ENCODE measurements around the gene FREY1.

FREY1 gene

DNA sequence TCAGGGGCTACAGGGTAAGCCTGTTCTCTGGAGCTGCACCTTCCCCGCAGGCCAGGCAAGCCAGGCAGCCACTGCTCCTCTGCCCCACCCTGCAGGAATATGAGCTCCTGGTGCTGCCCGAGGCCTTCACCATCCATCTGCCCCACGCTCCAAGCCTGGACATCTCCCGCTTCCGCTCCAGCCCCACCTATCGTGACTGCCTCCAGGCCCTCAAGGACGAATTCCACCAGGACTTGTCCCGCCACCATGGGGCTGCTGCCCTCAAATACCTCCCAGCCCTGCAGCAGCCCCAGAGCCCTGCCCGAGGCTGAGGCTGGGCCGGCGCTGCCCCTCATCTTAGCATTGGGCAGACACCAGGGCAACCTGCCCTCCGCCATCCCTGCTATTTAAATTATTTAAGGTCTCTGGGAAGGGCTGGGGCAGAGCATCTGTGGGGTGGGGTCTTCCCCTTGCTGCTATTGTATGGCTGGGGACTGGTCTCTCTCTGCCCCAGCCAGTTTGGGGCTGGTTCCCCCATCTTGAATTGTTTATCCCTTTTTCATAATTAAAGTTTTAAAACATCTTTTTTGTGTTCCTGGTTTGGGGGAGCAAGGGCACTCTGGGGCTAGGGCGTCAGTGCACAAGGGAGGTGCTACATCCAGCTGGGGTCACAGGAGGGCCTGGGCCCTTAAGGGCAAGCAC, 21.6 kb upstream of the FREY1 start:
- DNase-seq (ENCODE audit: low spot score): no peak

DNA sequence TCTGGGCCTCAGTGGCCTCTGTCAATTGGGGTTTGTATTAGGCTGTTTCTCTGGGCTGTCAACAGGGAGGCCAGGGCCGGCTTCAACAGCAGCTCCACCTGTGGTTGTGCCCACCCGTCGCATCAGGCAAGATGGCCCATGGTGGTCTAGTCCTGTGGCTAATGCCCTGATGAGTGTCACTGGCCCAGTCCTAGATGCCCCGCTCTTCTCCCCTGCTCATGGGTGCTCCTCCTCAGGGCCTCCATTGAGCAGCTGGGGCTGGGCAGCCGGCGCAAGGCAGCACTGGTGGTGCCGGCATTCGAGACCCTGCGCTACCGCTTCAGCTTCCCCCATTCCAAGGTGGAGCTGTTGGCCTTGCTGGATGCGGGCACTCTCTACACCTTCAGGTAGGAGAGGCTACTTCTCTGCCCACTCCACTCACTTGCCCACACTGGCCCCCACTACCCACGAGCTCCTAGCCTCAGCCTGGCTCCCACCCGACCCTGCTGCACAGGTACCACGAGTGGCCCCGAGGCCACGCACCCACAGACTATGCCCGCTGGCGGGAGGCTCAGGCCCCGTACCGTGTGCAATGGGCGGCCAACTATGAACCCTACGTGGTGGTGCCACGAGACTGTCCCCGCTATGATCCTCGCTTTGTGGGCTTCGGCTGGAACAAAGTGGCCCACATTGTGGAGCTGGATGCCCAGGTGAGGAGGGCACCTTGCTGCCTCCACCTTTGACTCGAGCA, 20.8 kb upstream of the FREY1 start:
- DNase-seq (ENCODE audit: low spot score): no peak

DNA sequence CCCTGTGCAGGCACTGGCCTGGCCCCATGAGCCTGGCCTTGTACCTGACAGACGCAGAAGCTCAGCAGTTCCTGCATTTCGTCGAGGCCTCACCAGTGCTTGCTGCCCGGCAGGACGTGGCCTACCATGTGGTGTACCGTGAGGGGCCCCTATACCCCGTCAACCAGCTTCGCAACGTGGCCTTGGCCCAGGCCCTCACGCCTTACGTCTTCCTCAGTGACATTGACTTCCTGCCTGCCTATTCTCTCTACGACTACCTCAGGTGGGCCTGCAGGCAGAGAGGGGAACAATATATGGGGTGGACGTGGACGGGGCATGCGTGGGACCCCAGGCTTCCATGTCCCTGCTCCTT, 20.2 kb upstream of the FREY1 start:
- DNase-seq (ENCODE audit: low spot score): no peak

DNA sequence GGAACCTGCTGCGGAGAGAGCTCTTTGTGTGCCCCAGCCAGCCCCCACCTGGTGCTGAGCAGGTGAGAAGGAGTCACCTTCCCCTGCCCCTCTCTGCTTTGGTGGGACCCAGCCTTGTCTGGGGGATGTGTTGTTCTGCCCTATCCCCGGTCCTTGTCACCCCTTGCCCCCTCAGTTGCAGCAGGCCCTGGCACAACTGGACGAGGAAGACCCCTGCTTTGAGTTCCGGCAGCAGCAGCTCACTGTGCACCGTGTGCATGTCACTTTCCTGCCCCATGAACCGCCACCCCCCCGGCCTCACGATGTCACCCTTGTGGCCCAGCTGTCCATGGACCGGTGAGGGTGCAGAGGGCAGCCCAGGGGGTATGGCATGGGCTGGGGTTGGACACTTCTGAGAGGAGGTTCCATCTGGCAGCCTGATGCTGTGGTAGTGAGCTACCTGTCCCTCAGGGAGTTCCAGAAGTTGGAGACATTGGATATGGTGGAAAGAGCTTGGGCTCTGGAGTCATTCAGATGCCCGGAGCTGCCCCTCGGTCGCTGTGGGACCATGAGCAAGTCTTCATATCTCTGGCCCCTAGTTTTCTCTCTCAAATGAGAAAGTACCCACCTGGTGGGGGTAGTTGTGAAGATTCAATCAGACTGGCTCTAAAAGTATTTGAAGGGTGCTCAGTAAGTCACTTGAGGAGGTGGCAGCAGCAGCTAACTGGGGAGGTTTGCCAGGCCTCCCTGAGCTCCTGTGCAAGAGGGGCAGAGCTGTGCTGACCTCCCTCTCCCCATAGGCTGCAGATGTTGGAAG, 19.7 kb upstream of the FREY1 start:
- no peak for DNase-seq (ENCODE audit: low spot score)

DNA sequence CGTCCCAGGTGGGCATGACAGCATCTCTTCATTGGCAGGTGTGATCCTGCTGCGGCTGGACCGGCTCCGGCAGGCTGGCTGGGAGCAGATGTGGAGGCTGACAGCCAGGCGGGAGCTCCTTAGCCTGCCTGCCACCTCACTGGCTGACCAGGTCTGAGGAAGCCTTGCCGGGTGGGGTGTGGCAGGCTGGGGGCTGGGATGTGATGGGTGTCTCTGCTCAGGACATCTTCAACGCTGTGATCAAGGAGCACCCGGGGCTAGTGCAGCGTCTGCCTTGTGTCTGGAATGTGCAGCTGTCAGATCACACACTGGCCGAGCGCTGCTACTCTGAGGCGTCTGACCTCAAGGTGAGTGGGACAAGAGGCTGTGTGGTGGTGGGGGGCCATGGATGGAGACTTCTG, 18.9 kb upstream of the FREY1 start:
- no peak for DNase-seq (ENCODE audit: low spot score)

DNA sequence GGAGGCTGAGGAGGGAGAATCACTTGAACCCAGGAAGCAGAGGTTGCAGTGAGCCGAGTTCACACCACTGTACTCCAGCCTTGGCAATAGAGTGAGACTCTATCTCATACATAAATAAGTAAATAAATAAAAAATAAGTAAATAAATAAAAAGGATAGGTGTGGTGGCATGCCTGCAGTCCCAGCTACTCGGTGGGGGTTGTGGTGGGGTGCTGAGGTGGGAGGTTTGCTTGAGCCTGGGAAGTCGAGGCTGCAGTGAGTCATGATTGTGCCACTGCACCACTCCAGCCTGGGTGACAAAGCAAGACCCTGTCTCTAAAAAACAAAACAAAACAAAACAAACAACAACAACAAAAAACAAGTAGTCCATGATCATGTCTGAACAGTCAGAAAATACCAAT, 18.5 kb upstream of the FREY1 start:
- DNase-seq (ENCODE audit: low spot score): no peak

DNA sequence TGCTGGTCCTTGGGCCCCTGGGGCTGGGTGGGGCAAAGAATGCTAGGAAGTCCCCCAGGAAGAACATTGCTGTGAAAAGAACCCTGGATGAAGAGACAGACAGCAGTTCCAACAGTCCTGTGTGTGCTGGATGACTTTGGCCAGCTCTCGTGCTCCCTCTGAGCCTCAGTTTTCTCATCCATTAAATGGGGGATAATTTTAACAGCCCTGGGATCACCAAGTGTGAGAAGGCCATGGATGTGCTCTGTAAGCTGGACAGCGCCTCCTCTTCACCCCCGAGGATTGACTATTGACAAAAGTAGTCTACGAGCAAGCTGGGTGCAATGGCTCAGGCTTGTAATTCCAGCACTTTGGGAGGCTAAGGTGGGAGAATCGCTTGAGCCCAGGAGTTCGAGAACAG, 17.9 kb upstream of the FREY1 start:
- DNase-seq (ENCODE audit: low spot score): no peak

DNA sequence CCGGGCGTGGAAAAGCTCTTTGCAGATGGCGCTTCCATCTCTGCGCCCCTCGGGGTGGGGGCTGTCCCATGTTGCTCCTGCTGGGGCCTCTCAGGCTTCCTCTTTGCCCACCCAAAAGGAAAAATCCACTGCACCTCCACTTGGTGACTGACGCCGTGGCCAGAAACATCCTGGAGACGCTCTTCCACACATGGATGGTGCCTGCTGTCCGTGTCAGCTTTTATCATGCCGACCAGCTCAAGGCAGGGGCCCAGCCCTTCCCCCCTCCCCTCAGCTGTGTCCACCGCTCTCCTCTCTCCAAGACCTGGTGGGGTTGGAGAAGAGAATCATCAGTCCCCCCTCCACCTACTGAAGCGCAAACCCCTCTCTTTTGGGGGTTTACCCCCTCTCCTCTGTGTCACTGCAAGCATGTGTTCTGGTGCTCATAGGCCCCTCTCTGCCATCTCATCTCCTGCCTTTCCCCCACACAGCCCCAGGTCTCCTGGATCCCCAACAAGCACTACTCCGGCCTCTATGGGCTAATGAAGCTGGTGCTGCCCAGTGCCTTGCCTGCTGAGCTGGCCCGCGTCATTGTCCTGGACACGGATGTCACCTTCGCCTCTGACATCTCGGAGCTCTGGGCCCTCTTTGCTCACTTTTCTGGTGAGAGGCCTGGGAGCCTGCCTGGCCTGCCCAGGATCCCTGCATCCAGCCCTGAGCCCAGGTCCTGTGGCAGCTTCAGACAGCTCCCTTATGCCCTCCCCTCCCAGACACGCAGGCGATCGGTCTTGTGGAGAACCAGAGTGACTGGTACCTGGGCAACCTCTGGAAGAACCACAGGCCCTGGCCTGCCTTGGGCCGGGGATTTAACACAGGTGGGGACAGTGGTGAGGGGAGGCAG, 17.2 kb upstream of the FREY1 start:
- DNase-seq (ENCODE audit: low spot score): no peak

DNA sequence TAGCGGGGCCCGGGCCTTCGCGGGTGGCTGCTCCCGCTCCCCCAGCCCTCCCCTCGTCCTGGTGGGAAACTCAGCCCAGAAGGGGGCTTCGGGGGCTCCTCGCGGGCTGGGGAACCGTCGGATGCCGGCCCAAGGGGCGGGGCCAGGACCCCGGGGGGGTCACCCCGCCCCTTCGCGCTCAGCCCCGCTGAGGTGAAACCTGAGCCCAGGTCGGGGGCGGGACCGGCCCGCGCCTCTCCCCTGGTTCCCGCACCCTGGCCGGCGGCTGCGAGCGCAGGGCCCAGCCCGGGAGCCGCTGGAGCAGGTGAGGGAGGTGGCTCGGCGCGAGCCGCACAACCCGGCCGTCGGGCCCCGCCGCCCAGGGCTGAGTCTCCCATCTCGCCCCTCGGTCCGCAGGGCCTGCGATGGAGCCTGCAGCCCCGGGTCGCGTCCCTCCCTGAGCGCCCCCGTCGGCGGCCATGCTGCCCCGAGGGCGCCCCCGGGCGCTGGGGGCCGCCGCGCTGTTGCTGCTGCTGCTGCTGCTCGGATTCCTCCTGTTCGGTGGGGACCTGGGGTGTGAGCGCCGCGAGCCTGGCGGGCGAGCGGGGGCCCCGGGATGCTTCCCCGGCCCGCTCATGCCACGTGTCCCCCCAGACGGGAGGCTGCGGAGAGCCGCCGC, 15.5 kb upstream of the FREY1 start, which contains the start of gene LARGE2:
LARGE2 (plus strand) TSS at position 232 of the 658 bp plus-strand sequence; CDS start at position 459, 227 bp downstream.
- DNase-seq (ENCODE audit: low spot score): no peak

DNA sequence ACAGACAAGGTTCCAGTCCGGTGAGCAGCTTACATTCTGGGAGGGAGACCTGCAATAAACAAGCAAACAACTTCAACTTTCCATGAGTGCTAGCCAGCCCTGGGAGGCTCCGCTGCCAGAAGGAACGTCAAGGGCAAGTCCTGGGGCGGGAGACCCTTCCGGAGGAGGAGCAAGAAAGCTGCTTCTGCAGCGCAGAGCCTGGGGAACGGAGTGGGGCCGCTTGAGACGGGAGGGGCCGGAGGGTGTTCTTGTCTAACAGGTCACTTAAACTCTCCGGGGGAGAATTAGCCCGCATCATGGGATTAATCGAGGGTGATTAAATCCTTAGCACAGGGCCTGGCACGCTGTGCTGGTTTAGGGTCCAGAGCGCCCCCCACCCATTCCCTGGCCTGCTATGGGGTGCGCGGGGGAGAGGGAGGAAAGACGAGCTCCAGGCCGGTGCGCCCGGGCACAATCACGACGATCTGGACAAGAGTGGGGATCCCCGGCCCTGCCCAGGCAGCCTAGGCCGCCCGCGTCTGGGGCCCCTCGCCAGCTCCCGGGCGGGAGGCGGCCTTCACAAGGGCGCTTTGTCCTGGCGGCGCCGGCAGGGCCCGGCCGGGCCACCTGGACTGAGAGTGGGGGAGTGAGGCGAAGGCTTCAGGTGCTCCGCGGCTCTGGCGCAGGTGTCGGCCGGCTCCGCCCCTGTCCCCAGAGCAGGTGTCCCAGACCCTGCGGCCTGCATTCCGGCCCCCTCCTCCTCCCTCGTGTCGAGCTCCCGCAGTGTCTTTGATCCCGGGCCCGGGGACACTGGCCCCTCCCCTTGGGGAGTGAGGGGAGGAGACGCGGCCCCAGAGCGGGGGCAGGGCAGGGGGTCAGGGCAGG, 14.7 kb upstream of the FREY1 start:
- DNase-seq (ENCODE audit: low spot score): no peak

DNA sequence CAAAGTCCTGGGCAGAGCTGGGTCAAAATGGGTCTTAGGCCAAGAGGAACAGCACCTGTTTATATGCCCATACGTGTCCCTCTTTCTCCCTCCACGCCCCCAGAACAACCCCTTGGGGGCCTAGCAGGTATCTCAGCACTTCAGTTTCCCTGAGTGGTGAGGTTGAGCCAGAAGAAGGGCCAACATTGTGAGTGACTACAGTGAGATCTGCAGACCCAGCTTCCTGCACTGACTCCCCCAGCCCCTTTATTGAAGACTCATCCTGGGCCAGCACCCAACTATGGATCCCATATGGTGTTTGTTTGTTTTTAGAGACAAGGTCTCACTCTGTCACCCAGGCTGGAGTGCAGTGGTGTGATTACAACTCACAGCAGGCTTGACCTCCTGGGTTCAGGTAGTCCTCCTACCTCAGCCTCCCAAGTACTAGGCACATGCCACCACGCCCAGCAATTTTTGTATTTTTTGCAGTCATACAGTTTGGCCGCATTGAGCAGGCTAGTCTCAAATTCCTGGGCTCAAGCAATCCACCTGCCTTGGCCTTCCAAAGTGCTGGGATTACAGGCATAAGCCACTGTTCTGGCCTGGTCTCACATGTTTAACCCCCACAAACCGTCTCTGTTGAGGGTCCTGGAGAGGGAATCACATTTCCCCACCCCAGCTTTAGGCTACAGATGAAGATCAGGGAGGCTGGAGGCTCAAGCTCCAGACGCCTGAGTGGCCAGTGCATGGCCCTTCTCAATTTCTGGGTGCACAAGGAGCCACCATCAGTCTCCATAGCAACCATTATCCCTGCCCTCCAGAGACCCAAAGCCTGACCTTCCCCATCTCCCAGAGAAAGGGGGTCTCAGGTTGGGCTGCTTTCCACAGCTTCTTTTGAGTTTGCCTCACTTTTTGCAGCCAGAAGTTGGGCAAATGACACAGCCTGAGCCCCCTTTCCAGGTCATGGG, 13.7 kb upstream of the FREY1 start:
- DNase-seq (ENCODE audit: low spot score): no peak

DNA sequence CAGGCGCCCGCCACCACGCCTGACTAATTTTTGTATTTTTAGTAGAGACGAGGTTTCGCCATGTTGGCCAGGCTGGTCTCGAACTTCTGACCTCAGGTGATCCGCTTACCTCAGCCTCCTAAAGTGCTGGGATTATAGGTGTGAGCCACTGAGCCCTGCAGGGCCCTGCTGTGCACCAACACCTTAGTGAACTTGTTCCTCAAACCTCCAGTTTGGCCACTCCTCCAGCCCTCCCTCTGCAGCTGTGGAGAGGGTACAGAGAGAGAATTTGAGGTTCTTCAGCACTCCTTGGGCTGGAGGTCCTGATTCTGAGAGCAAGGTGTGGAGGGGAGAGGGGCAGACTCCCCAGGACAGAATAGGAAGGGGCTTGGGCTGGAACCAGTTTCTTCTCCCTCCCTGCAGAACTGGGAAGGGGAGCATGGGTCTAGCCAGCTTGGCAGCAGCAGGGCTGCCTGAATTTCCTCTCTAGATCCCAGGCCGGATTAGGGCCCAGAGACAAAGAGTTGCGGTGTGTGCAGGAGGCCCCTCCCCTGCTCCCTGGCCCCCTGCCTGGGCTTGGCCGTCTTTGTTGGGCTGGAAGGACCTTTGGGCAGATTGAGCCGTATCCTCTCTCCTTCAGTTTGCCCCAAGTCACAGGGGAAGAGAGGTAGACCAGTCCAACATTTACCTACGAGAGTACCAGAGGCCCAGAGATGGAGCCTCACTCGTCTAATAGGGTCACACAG, 12.9 kb upstream of the FREY1 start:
- DNase-seq (ENCODE audit: low spot score): no peak

DNA sequence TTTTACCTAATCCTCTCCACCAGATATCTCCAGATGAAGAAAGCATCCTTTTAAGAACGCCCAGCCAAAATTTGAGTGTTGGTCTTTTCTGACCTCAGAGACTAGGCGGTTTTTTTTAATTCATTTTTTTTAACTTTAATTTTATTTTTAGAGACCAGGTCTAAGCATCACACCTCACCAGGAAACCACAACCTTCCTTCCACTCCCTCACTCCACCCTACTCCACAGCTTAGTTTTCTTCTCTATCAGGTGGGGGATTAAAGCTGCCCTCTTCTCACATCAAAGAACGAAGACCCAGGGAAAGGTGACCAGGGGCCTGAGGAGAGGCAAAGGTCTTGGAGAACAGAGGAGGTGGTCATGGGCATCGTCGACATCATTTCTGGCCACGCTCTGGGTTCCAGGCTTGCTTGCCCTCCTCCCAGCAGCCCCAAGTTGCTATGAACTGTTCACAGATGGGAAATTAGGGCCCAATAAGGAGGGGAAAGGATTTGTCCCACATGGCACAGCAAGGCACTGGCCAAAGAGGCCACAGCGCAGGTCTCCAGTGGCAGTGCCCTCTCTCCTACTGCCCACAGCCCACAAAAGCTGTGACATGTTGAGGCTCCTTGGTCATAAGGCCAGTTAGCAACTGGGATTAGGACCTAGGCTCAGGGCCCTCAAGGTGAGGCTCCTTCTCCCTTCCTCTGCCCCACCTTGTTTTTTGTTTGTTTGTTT, 12.0 kb upstream of the FREY1 start:
- DNase-seq (ENCODE audit: low spot score): no peak

DNA sequence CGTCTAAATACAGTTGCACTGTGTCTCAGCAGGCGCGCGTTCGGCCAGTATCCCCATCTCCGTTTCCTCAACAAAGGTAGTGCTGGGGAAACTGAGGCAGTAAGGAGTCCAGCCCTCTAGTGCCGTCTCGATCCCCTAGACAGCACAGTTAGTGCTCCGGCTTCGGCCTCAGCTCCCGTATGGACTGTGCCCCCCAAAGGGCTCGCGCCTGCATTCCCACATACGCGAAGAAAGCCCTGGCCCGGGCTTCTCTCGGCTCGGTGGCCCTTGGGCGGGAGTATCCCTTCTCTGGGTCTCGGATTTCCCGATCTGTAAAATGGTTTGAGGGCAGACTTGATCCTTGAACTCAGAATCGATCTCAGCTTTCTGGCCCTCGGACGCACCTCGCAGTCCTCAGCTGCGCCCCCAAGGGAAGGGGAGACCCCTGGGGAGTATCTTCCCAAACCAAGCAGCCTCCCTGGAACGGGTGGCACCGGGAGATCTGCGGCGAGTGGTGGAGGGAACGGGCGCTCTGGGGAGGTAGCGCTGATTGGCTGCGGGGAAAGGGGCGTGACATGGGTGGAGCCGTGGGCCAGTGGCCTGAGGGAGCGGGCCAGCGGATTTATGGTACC, 11.4 kb upstream of the FREY1 start:
- DNase-seq (ENCODE audit: low spot score): peak; percentile 47

DNA sequence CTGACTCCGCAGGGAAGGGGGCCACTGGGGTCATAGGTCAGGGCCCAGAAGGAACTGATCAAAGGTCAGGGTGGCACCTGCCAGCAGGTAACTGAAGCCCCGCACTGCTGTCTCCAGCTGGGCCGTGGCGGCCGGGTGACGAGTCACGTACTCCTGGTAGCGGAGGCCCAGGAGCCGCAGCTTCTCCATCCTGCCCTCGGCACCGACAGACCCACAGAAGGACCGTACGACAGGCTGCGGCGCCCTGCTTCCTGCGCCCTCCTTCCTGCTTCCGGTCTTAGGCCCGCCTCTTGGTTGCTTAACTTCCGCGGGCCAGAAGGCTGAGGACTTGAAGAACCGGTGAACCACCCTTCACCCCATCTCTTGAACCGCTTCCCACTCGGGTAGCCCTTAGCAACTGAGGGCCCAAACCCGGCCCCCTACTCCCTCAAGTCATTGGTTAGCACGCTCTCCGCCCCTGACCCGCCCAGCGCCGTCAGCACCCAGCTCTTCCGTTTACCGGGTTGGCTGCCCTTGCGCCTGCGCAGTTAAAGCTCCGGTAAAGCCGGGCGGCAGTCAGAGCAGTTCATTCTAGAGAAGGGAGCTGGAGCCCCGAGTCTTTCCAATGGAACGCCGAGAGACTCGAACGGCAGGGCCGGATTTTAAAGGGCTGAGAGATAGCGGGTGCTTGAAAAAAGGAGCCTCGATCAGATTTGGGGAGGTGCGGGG, 10.7 kb upstream of the FREY1 start, which contains the start of gene PEX16:
PEX16 (minus strand) TSS at position 255 of the 708 bp plus-strand sequence; CDS start at position 189, 66 bp downstream.
- DNase-seq (ENCODE audit: low spot score): peak; percentile 98

DNA sequence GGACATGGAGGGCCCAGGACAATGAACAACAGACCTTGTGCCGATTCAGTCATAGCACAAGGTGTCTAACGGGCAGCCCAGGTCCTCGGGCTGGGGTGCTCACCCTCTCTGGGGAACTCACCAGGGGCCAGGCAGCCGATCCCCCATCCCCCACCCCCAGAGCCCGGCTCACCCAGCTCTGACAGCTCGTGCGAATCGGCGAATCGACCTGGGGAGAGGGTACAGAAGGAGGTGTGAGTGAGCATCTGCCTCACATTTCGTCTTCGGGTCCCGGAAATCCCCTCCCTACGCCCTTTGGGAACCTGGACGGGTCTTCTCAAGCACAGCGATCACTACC, 10.2 kb upstream of the FREY1 start:
- DNase-seq (ENCODE audit: low spot score): no peak

DNA sequence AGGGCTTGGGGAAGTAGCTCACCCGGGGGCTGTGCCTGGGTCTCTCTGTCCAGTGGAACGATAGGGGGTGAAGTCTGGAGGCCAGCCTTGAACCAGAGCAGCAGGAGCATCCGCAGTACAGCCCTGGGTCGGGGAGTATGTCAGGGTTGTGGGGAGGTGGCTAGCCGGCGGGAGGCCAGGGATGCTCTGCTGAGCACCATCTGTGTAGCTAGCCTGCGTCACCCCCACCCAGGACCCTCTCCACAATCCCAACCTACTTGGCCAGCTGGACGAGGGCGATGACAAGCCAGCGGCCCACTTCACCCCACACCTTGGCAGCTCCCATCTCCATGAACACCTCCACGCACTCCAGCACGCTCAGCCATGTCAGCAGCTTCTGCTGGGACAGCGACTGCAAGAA, 8.4 kb upstream of the FREY1 start:
- DNase-seq (ENCODE audit: low spot score): no peak
